GM12864 (cell line): Measurements from ENCODE around the gene LPO.

ENCODE experiments used
- DNase-seq: peaks from one replicate; pipeline ENCODE4 v3.0.0-alpha.2; 2011; ENCODE audit warnings: low read depth
- H3K4me3 ChIP-seq: 2 replicates; pipeline ENCODE4 v1.5.1; 2011; ENCODE audit warnings: mild to moderate bottlenecking, low read depth, low read length, control low read depth
- CTCF ChIP-seq: IDR thresholded peaks from 2 replicates; pipeline ENCODE4 v1.5.1; 2011; ENCODE audit warnings: low read depth, mild to moderate bottlenecking, moderate library complexity, low read length, control low read depth, inconsistent platforms; ENCODE audit errors: missing control alignments

Gene LPO

GRCh38 chr17:58318065-58318481 lies 79.7 kb downstream of the LPO start:
- TF ChIP-seq CTCF: no peak
- no peak for DNase-seq
- no peak overlapping the region for H3K4me3 ChIP-seq
